ENCODE measurements around the gene USP22.

- TF ChIP-seq FOXO4 (CRISPR knock-in tag; conservative IDR thresholded peaks at IDR 0.05): no peak
- no peak for TF ChIP-seq POLR2A (IDR thresholded peaks at IDR 0.05; ENCODE audit: insufficient read depth in 1 of 2, low read depth in 2 of 2, low read length in 2 of 2)
- no peak for TF ChIP-seq YY1 (IDR thresholded peaks at IDR 0.05; ENCODE audit: insufficient read depth, insufficient replicate concordance, low read depth, low read length)
- no peak for TF ChIP-seq ZNF382 (CRISPR knock-in tag; IDR thresholded peaks at IDR 0.05; ENCODE audit: borderline replicate concordance)
- no peak for TF ChIP-seq PREB (CRISPR knock-in tag; IDR thresholded peaks at IDR 0.05)
- no peak for TF ChIP-seq MAZ (IDR thresholded peaks at IDR 0.05; ENCODE audit: borderline replicate concordance, low read depth, low read length)
- no peak for TF ChIP-seq MAZ (CRISPR knock-in tag; IDR thresholded peaks at IDR 0.05; ENCODE audit: low read depth)
- TF ChIP-seq HMGA1 (CRISPR knock-in tag; conservative IDR thresholded peaks at IDR 0.05): no peak
- no peak for TF ChIP-seq NFIC (IDR thresholded peaks at IDR 0.05; ENCODE audit: low read length)
- TF ChIP-seq FOXP4 (CRISPR knock-in tag; IDR thresholded peaks at IDR 0.05): no peak
Observed at GRCh38 chr17:21077281-21077680, 34.5 kb upstream of the USP22 start.
